H4 (cell line): ENCODE measurements around the gene IGF2BP2. TPM values are rescaled to one million over a fixed set of nuclear protein-coding genes. Genes with fewer than 3 reads are reported as not detected.

Source experiments
- DNase-seq: peaks from one replicate; pipeline ENCODE4 v3.0.0-alpha.2; 2015; ENCODE audit warnings: low spot score
- total RNA-seq: library from RNA; depleted of rRNA; stranded (reverse); fragments of >200 nt; shearing (Covaris generic); gene quantifications from 2 replicates; pipeline ENCODE4 v1.2.3, GENCODE V29; 2014

IGF2BP2 gene
- total RNA-seq, 1 experiment from 2014 or later = 23.7 TPM

- DNase-seq = no peak
Observed at GRCh38 chr3:185737740-185738680, 86.8 kb downstream of the IGF2BP2 start.

GRCh38 chr3:185737020-185737419 is 87.8 kb downstream of the IGF2BP2 start:
- no peak for DNase-seq

DNA sequence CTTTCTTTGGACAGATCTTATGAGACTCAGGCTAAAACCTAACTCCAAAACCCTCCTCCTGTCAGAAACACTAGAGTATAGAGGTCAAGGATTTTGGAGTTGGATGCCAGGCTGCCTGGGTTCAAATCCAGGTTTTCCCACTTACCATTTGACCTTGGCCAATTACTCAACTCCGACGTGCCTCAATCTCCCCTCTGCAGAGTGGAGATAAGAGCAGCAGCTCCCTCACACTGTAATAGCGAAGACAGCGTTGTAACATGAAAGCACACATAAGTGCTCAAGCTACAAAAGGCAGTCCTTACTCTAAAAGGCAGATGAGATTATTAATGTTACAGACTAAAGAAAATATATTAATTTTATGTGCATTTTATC is 90.1 kb downstream of the IGF2BP2 start:
- DNase-seq = no peak

GRCh38 chr3:185733980-185734724 is 90.7 kb downstream of the IGF2BP2 start:
- DNase-seq = peak; percentile 87

- DNase-seq = no peak
Observed at GRCh38 chr3:185732782-185733181, 92.1 kb downstream of the IGF2BP2 start.

GRCh38 chr3:185730550-185730949 is 94.3 kb downstream of the IGF2BP2 start:
- DNase-seq = no peak

DNA sequence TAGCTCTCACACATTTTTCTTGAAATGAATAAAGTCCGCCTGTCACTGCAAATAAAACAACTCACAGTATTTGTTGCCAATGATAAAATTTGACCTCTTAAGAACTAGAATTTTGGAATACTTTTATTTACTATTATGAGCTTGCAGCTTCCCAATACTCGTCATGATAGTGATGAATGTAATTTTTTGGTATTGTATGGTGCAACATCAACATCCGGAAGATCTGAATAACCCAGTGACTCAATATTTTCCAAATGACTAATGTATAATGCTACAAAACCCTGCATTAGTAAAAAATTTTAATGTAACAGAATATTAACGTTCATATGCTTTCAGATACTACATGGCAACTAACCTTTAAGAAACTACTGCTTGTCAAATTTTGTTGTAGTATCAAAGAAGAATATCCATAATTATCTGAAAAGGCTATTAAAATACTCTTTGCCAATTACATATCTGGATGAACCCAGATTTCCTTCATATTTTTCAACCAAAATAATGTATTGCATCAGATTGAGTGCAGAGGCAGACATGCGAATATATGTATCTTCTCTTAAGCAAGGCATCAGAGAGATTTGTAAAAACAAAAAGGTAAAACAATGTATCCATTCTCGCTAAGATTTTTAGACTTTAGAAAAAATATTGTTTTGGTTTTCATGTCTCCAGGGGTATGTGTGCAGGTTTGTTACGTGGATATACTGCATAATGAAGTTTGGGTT is 95.3 kb downstream of the IGF2BP2 start:
- no peak for DNase-seq

DNA sequence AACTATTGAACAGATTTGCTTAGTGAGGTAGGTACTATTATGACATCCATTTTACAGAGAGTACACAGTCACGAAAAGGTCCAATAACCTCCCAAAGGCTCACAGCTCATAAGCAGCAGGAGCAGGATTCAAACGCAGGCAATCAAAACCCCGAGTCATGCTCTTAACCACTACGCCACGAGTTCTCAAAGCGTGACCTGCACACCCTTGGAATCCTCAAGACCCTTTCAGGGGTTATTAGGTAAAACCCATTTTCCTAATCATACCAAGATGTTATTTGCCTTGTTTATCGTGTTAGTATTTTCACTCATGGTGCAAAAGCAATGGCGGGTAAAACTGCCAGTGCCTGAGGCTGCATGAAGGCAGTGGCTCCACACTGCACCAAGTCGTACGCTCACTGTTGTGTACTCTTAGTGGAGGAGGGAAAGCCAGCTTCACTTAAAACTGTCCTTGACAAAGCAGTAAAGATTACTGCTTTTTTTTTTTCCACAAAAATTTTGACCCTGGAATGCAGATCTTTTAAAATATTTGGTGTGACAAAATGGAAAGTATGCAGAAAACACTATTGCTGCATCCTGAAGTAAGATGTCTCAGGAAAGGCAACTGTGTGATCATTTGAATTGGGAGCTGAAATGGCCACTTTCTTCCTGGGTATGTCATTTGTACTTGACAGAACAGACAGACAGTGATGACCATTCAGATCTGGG is 96.1 kb downstream of the IGF2BP2 start:
- DNase-seq = no peak

DNA sequence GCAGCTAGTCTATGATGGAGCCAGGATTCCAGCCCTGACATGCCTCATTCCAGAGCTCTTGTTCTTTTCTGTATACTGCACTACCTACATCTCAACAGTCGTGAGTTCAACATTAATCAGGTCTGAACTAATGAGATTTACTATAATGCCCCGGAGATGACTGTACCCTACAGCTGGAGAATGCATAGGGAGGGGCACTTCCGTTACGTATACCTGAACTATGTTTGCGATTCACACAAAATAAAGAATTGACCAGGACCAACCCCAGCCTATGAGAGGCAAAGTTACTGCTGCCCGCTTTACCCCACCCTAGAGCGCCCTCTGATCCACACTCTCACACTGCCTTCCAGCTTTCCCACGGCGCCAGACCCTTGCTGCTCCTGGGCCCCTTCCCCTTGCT is 97.0 kb downstream of the IGF2BP2 start:
- DNase-seq = no peak

DNA sequence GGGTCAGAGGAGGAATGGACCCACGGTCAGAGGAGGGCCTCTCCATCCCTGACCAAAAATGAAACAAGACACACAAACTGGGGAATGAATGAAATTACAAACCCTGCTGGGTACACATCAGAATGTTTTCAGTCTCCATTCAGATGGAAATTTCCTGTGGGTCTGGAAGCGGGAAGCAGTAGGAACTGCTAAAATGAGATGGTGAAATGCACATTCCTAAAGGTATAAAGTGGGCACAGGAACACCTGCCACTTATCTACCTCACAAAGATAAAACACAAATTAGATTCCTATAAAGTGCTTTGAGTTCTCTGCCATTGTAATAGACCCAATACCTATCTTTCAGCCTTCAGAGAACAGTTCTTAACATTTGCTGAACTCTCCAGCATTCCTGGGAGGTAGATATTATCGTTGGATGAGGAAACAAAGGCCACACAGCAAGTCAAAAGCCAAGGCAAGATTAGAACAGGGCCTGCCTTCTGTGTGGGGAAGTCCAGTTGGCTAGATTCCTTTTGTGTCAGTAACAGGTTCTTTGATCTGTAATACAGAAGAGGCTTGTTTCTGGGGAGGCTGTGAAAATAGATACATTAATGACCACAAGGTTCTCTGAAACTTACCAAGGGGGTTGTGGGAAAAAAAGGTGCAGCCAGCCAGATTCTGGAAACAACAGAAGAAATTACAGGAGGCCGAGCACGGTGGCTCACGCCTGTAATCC is 98.4 kb downstream of the IGF2BP2 start:
- DNase-seq = no peak

GRCh38 chr3:185724761-185725160 is 100.1 kb downstream of the IGF2BP2 start:
- DNase-seq = no peak

DNA sequence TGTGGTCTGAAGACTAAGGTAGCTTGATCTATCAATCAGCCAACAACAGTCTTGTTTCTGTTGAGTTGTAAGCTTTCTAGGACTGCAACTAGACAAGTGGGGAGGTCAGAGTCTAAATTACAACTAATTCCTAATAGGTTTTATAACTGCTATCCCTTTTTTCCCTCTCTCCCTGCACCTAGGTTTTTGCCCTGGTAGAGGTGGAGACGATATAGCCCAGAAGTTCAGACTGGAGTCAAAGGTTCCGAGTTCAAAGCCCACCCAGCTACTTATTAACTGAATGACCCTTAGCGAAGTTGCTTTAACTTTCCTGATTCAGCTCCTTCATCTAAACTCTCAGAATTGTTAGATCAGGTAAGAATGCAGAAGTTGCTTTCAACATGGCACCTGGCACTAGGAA is 100.6 kb downstream of the IGF2BP2 start:
- DNase-seq = no peak

DNA sequence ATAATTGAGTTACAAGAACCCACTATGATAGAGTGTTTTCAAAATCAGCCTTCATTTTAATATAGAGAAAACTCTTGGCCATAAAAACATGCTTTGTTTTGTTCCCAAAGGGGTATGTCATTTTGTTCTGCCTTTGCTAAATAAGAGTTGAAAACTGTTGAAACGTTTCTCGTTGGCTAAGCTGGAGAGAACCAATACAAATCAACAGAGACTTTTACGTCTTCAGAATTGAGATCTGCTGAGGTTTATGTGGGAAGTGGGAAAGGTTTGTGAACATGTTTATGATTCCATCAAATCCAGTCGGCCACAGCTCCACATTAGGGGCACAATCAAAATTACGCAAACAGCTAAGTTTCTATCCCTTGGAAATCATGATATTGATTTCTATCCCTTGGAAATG is 102.0 kb downstream of the IGF2BP2 start:
- DNase-seq = no peak

DNA sequence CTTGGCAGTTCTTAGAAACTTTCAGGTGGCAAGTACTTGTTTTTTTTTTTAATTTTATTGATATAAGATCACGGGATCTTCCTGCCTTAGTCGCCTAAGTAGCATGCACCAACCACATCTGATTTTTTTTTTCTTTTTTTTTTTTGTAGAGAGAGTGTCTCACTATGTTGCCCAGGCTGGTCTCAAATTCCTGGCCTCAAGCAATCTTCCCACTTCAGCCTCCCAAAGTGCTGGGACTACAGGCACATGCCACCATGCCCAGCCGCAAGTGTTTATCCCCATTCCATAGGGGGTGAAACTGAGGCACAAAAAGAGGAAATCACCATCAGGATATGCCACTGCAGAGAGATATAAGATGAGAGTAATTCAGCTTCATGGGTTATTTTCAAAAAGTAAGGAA is 102.9 kb downstream of the IGF2BP2 start:
- DNase-seq = no peak

DNA sequence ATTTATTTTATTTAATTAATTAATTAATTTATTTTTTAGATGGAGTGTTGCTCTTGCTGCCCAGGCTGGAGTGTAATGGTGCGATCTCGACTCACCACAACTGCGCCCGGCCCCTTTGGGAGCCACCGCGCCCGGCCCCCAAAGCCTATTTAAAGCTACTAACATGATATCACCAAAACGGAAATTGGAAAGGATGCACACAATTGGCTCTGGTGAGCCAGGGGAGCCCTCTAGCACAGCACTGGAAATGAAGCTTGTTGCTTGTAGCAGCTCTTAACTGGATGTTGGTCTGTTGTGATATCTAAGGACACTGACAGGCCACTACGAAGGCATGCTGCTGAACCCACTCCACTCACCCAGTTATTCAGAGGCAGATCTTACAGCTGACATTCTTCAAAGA is 104.5 kb downstream of the IGF2BP2 start:
- DNase-seq = no peak

GRCh38 chr3:185718736-185719593 is 105.9 kb downstream of the IGF2BP2 start:
- no peak for DNase-seq

- no peak for DNase-seq
Observed at GRCh38 chr3:185717627-185718402, 107.0 kb downstream of the IGF2BP2 start.

DNA sequence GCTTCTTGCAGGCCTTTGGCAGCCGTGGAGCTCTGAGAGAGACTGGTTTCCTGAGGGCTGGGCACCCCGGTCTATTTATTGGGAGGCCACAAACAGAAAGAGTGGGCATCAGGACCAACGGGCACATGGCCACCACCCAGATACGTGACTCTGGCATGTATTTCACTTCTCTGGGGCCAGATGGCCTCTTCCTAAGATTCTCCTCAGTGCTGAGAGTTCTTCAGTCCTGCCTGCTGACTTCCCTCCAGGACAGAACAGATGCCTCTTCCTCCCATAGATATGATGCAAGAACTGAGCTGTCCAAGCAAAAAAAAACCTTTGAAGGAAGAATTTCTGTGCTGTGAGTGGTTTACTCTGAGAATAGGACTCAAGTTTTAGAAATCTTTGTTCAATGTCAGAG is 107.7 kb downstream of the IGF2BP2 start:
- no peak for DNase-seq

DNA sequence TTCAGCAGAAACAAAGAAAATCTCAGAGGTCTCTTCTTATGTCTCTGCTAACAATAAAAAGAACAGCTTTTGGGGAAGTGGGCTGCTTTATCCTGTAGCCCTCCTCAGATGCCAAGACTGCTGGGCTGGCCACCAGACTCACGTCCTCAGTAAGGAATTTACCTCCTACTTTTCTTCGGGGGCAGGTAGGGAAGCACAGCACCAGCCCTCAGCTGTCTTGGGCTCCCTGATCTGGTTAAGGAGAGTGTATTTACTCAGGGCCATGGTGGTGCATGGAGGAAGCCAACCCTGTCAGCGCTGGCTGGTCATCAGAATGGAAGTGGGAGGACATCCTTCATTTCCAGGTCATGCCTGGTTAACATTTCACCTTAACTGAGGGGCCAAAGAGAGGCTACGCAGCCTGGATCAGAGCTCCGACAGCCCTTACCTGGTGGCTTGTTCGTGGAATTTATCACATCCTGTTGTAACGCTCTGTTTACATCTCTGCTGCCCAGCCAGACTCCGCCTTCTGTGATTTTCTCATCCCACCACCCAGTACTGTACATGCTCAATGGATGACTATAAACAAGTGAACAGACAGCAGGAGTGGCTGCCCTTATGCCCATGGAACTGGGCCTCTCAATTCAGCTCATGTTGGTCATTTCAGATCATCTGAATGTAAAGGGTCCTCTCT is 108.3 kb downstream of the IGF2BP2 start:
- no peak for DNase-seq
